LNCAP (cell line): ENCODE measurements around the gene LRRC4B.

ENCODE experiments used
- CTCF ChIP-seq: fragments of 450-650 bp; IDR thresholded peaks from 2 replicates; pipeline ENCODE4 v1.5.1; 2017; ENCODE audit warnings: mild to moderate bottlenecking

Gene LRRC4B

GRCh38 chr19:50490411-50490811 is 77.8 kb downstream of the LRRC4B start:
- TF ChIP-seq CTCF = no peak

GRCh38 chr19:50489461-50490011 is 78.7 kb downstream of the LRRC4B start:
- TF ChIP-seq CTCF = no peak

GRCh38 chr19:50488389-50489194 is 79.6 kb downstream of the LRRC4B start:
- no peak for TF ChIP-seq CTCF

- peak; percentile 60 for TF ChIP-seq CTCF
These were observed 81.3 kb downstream of the LRRC4B start for GRCh38 chr19:50486823-50487515.

- no peak for TF ChIP-seq CTCF
These were observed 82.8 kb downstream of the LRRC4B start for GRCh38 chr19:50485284-50485955.

- TF ChIP-seq CTCF = no peak
These were observed 85.3 kb downstream of the LRRC4B start for GRCh38 chr19:50482916-50483315.

- TF ChIP-seq CTCF = no peak
These were observed 85.9 kb downstream of the LRRC4B start for GRCh38 chr19:50482271-50482855.
